Type B pancreatic cell (in vitro differentiated cells): ENCODE data around the gene GMCL1. TPM values are rescaled to one million over a fixed set of nuclear protein-coding genes. Genes with fewer than 3 reads are reported as not detected.

Experiments used
- DNase-seq: peaks from one replicate; pipeline ENCODE4 v3.0.0; 2021; ENCODE audit warnings: mixed read lengths; ENCODE audit not compliant: unreplicated experiment; ENCODE audit errors: extremely low spot score
- H3K27ac Mint-ChIP-seq: 2 replicates; pipeline ENCODE4 v1.8.0; 2021; ENCODE audit warnings: mild to moderate bottlenecking, mixed read lengths
- H3K27me3 Mint-ChIP-seq: 2 replicates; pipeline ENCODE4 v1.8.0; 2021; ENCODE audit warnings: mixed read lengths
- H3K36me3 Mint-ChIP-seq: 2 replicates; pipeline ENCODE4 v1.8.0; 2021; ENCODE audit warnings: mixed read lengths
- H3K4me1 Mint-ChIP-seq: one replicate; pipeline ENCODE4 v1.8.0; 2021; ENCODE audit warnings: mixed read lengths; ENCODE audit not compliant: unreplicated experiment
- H3K4me3 Mint-ChIP-seq: 2 replicates; pipeline ENCODE4 v1.8.0; 2021; ENCODE audit warnings: mild to moderate bottlenecking, mixed read lengths
- H3K9me3 Mint-ChIP-seq: 2 replicates; pipeline ENCODE4 v1.8.0; 2021; ENCODE audit warnings: mixed read lengths
- CTCF ChIP-seq: fragments of 200-600 bp; sonication (generic); conservative IDR thresholded peaks from 2 replicates; pipeline ENCODE4 v1.5.0; 2021; ENCODE audit warnings: antibody characterized with exemption, mild to moderate bottlenecking
- total RNA-seq: library from RNA; stranded (reverse); gene quantifications from 2 replicates; pipeline ENCODE4 v1.2.1, GENCODE V29; 2021; ENCODE audit warnings: low replicate concordance

Gene GMCL1
- total RNA-seq, 1 donor from 2014 or later, result 23.0 TPM

GRCh38 chr2:69831354-69831905 lies 2.0 kb downstream of the GMCL1 start:
- DNase-seq, result no peak
- Mint-ChIP-seq H3K9me3 (no peaks in the 10 kb centered on the region), H3K27me3 (no peaks in the 10 kb centered on the region), H3K4me1 (peaks cover 33% of the 10 kb centered on the region), H3K4me3 (peak overlapping the region; percentile 70), H3K36me3 (peaks cover 9% of the 10 kb centered on the region), H3K27ac (no peak overlapping the region)
- TF ChIP-seq CTCF, result no peak

- no peak for DNase-seq
- no peaks in the 10 kb centered on the region for H3K27me3 Mint-ChIP-seq
- TF ChIP-seq CTCF, result no peak
- H3K36me3 Mint-ChIP-seq, result peaks cover 9% of the 10 kb centered on the region
- H3K4me3 Mint-ChIP-seq, result peak overlapping the region; percentile 56
- no peak overlapping the region for H3K27ac Mint-ChIP-seq
- no peaks in the 10 kb centered on the region for H3K9me3 Mint-ChIP-seq
- peaks cover 25% of the 10 kb centered on the region for H3K4me1 Mint-ChIP-seq
Measured at GRCh38 chr2:69833752-69834151, 4.3 kb downstream of the GMCL1 start.

- Mint-ChIP-seq H3K27ac (no peak overlapping the region), H3K4me1 (peaks cover 20% of the 10 kb centered on the region), H3K36me3 (peaks cover 13% of the 10 kb centered on the region), H3K4me3 (no peak overlapping the region), H3K27me3 (no peaks in the 10 kb centered on the region), H3K9me3 (no peaks in the 10 kb centered on the region)
- DNase-seq, result no peak
- no peak for TF ChIP-seq CTCF
Measured at GRCh38 chr2:69835666-69836065, 6.2 kb downstream of the GMCL1 start.

- Mint-ChIP-seq H3K27me3 (no peaks in the 10 kb centered on the region), H3K27ac (no peak overlapping the region), H3K36me3 (peaks cover 13% of the 10 kb centered on the region), H3K4me1 (peaks cover 19% of the 10 kb centered on the region), H3K4me3 (no peak overlapping the region), H3K9me3 (no peaks in the 10 kb centered on the region)
- no peak for DNase-seq
- no peak for TF ChIP-seq CTCF
Measured at GRCh38 chr2:69836316-69836715, 6.9 kb downstream of the GMCL1 start.

GRCh38 chr2:69837533-69837932 lies 8.1 kb downstream of the GMCL1 start:
- H3K9me3 Mint-ChIP-seq, result no peaks in the 10 kb centered on the region
- TF ChIP-seq CTCF, result no peak
- peaks cover 19% of the 10 kb centered on the region for H3K4me1 Mint-ChIP-seq
- DNase-seq, result no peak
- no peak overlapping the region for H3K27ac Mint-ChIP-seq
- H3K27me3 Mint-ChIP-seq, result no peaks in the 10 kb centered on the region
- H3K36me3 Mint-ChIP-seq, result peaks cover 11% of the 10 kb centered on the region
- no peak overlapping the region for H3K4me3 Mint-ChIP-seq

GRCh38 chr2:69843993-69844392 lies 14.5 kb downstream of the GMCL1 start:
- Mint-ChIP-seq H3K27me3 (no peaks in the 10 kb centered on the region), H3K36me3 (peaks cover 30% of the 10 kb centered on the region), H3K27ac (no peak overlapping the region), H3K9me3 (no peaks in the 10 kb centered on the region), H3K4me1 (no peaks in the 10 kb centered on the region), H3K4me3 (no peak overlapping the region)
- no peak for TF ChIP-seq CTCF
- DNase-seq, result no peak
